Activated T-helper 1 cell treated with anti-CD3 and anti-CD28 coated beads, Interleukin-12 subunit alpha, Interleukin-12 subunit beta, Interleukin-2, Interleukin-4 antibody, amounts not matched to agents 30 ng/mL and 10 ng/mL and 1 ng/mL, durations not matched to agents 14 hours and 24 hours and 36 hours (primary cell): Measurements from ENCODE around the gene WAC. TPM values are rescaled to one million over a fixed set of nuclear protein-coding genes. Genes with fewer than 3 reads are reported as not detected.
"Not testable (repeated sequence)": the region's sequence is repeated elsewhere in the genome, so short reads cannot be mapped to it uniquely, and the experiment has no call there.

Experiments
- DNase-seq: peaks from one replicate; pipeline ENCODE4 v3.0.0; 2021; ENCODE audit warnings: low spot score
- H3K27ac Mint-ChIP-seq: one replicate; pipeline ENCODE4 v1.8.0; 2021; ENCODE audit warnings: mild to moderate bottlenecking, mixed read lengths
- H3K27me3 Mint-ChIP-seq: one replicate; pipeline ENCODE4 v1.8.0; 2022; ENCODE audit warnings: mild to moderate bottlenecking, moderate library complexity, mixed read lengths; ENCODE audit not compliant: insufficient read depth
- H3K36me3 Mint-ChIP-seq: one replicate; pipeline ENCODE4 v1.8.0; 2021; ENCODE audit warnings: low read depth, mixed read lengths
- H3K4me1 Mint-ChIP-seq: one replicate; pipeline ENCODE4 v1.8.0; 2021; ENCODE audit warnings: low read depth, mixed read lengths
- H3K4me3 Mint-ChIP-seq: one replicate; pipeline ENCODE4 v1.8.0; 2021; ENCODE audit warnings: mild to moderate bottlenecking, moderate library complexity, mixed read lengths
- H3K9me3 Mint-ChIP-seq: one replicate; pipeline ENCODE4 v1.8.0; 2021; ENCODE audit warnings: mixed read lengths
- intact Hi-C: fragments of 100-400 bp; cut with micrococcal nuclease; formaldehyde crosslinking; loops from one replicate; pipeline ENCODE4 v1.15.1; 2024
- total RNA-seq: library from RNA; stranded (reverse); gene quantifications from 2 replicates; pipeline ENCODE4 v1.2.3, GENCODE V29; 2022

WAC gene
- total RNA-seq = 130 and 135 TPM in 2 replicates

DNA sequence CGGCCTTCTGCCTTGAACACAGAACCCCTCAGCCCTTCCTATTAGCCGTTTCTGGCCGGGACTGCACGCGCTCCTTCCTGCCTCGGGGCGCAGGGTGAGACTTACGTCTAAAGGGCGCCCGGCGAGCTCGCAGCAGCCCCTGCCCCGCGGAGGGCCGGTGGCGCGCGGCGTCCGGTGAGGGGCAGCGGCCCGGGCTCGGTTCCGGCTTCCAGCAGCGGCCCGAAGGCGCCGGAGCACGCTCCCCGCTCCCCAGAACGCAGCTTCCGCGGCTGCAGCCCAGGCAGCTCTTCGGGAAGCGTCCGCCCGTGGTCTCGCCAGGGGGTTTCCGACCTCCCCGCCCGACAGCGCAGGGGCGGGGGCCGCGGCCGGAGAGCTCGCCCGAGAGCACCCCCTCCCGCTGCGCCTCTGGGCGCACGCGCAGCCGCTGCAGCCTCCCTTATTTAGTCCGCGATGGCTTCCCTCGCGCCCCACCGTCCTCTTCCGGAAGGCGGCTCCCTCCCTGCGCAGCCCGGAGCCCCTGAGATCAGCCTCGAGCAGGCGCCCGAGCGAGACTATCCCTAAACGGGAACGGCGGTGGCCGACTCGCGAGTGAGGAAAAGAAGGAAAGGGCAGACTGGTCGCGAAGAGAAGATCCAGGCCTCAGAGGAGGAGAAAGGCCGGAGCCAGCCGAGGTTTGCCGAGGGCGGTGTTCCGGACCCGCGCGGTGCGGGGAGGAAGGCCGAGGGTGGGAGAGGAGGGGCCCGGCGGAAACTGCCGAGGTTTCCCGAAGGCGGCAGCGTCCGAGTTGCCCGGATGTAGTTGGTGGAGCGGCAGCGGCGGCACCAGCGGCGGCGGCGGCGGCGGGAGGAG lies at the start of gene WAC:
Gene WAC, plus strand, starts transcription at position 782 of the 849 bp plus-strand sequence. CDS start 462 bp downstream, outside the sequence.
- Mint-ChIP-seq H3K4me1 (peaks cover 54% of the 10 kb centered on the region), H3K36me3 (peaks cover 45% of the 10 kb centered on the region), H3K27me3 (no peaks in the 10 kb centered on the region), H3K4me3 (peak within 1 kb of the TSS; percentile 97), H3K27ac (peak within 1 kb of the TSS; percentile 100), H3K9me3 (no peaks in the 10 kb centered on the region)
- intact Hi-C loops = loop anchor here (1.0 to 5.0 kb wide), 12 partner anchors 75 to 1672 kb away; partner anchors contain the start of genes ABI1, BAMBI, MASTL and MPP7
- DNase-seq = peak; percentile 94

GRCh38 chr10:28489206-28489605 lies 43.7 kb upstream of the WAC start:
- intact Hi-C loops = no loop called here
- no peaks in the 10 kb centered on the region for H3K36me3 Mint-ChIP-seq
- no peaks in the 10 kb centered on the region for H3K9me3 Mint-ChIP-seq
- no peaks in the 10 kb centered on the region for H3K4me1 Mint-ChIP-seq
- no peak overlapping the region for H3K4me3 Mint-ChIP-seq
- no peak overlapping the region for H3K27ac Mint-ChIP-seq
- H3K27me3 Mint-ChIP-seq = peaks cover 7% of the 10 kb centered on the region
- DNase-seq = no peak

DNA sequence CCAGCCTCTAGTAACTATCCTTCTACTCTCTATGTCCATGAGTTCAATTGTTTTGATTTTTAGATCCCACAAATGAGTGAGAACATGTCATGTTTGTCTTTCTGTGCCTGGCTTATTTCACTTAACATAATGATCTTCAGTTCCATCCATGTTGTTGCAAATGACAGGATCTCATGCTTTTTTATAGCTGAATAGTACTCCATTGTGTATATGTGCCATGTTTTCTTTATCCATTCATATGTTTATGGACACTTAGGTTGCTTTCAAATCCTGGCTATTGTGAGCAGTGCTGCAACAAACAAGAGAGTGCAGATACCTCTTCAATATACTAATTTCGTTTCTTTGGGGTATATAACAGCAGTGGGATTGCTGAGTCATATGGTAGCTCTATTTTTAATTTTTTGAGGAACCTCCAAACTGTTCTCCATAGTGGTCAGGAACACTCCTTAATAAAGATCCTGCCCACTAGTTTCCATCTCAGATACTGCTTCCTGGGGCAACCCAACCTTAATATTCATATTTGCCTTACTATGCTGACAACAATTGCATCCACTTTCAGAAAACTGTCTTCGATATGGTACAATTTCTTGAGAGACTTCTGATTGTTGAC lies 42.6 kb upstream of the WAC start:
- H3K9me3 Mint-ChIP-seq, H3K4me1 Mint-ChIP-seq, H3K4me3 Mint-ChIP-seq, H3K27me3 Mint-ChIP-seq, H3K27ac Mint-ChIP-seq, intact Hi-C loops, H3K36me3 Mint-ChIP-seq, DNase-seq: not testable (repeated sequence)

GRCh38 chr10:28492116-28492920 lies 40.6 kb upstream of the WAC start:
- no peaks in the 10 kb centered on the region for H3K9me3 Mint-ChIP-seq
- no peak overlapping the region for H3K4me3 Mint-ChIP-seq
- peaks cover 4% of the 10 kb centered on the region for H3K27me3 Mint-ChIP-seq
- no peak for DNase-seq
- H3K27ac Mint-ChIP-seq = no peak overlapping the region
- H3K4me1 Mint-ChIP-seq = no peaks in the 10 kb centered on the region
- intact Hi-C loops = no loop called here
- H3K36me3 Mint-ChIP-seq = no peaks in the 10 kb centered on the region

DNA sequence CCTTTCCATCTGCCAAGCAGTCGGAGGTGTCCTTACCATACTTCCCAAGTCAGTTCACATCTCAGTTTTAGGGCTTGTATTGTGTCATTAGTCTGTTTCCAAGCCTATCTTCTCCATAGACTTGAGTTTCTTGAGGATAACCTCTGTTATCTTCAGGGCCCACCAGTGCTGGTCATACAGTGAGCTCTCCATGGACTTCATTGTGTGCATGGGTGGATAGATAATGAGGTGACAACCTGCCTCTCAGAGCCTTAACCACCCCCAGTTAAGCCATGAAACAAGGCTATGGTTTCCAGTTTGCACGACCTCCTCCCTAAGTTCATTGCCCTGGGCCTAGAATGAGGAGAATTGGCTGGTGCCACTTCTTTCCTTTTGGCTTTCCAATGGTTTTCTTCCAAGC lies 38.5 kb upstream of the WAC start:
- Mint-ChIP-seq H3K4me3 (no peak overlapping the region), H3K27ac (no peak overlapping the region), H3K4me1 (no peaks in the 10 kb centered on the region), H3K9me3 (no peaks in the 10 kb centered on the region), H3K27me3 (peaks cover 6% of the 10 kb centered on the region), H3K36me3 (no peaks in the 10 kb centered on the region)
- intact Hi-C loops = no loop called here
- DNase-seq = no peak

GRCh38 chr10:28495084-28495483 lies 37.8 kb upstream of the WAC start:
- intact Hi-C loops = no loop called here
- DNase-seq = no peak
- peaks cover 6% of the 10 kb centered on the region for H3K27me3 Mint-ChIP-seq
- H3K4me3 Mint-ChIP-seq = no peak overlapping the region
- no peaks in the 10 kb centered on the region for H3K9me3 Mint-ChIP-seq
- H3K4me1 Mint-ChIP-seq = no peaks in the 10 kb centered on the region
- H3K27ac Mint-ChIP-seq = no peak overlapping the region
- no peaks in the 10 kb centered on the region for H3K36me3 Mint-ChIP-seq

DNA sequence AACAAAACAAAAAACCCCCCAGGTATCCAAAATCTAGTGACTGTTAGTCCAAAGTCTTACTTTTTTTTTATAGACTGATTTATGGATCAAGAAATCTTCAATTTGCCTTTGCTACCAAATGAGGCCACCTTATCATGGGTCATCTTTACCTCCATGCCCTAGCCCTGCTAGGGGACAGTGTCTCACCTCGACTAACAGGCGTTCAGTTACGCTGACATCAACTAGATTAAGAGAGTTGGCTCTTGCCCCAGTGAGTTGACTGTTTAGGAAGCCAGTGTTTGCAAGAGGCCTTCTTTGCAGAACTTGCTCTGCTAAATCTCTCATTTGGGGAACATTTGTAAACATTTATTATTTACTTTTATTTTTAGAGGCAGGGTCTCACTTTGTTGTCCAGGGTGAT lies 36.9 kb upstream of the WAC start:
- H3K4me3 Mint-ChIP-seq = no peak overlapping the region
- H3K4me1 Mint-ChIP-seq = no peaks in the 10 kb centered on the region
- H3K9me3 Mint-ChIP-seq = no peaks in the 10 kb centered on the region
- H3K27ac Mint-ChIP-seq = no peak overlapping the region
- peaks cover 6% of the 10 kb centered on the region for H3K27me3 Mint-ChIP-seq
- DNase-seq = no peak
- intact Hi-C loops = no loop called here
- no peaks in the 10 kb centered on the region for H3K36me3 Mint-ChIP-seq

- intact Hi-C loops = no loop called here
- Mint-ChIP-seq H3K36me3 (no peaks in the 10 kb centered on the region), H3K27me3 (peaks cover 4% of the 10 kb centered on the region), H3K27ac (no peak overlapping the region), H3K4me3 (no peak overlapping the region), H3K9me3 (no peaks in the 10 kb centered on the region), H3K4me1 (no peaks in the 10 kb centered on the region)
- DNase-seq = no peak
These were observed 36.4 kb upstream of the WAC start for GRCh38 chr10:28496481-28496961.

GRCh38 chr10:28497313-28498126 lies 35.4 kb upstream of the WAC start:
- no peak for DNase-seq
- Mint-ChIP-seq H3K4me1 (no peaks in the 10 kb centered on the region), H3K36me3 (no peaks in the 10 kb centered on the region), H3K9me3 (no peaks in the 10 kb centered on the region), H3K27me3 (peaks cover 4% of the 10 kb centered on the region), H3K27ac (no peak overlapping the region), H3K4me3 (no peak overlapping the region)
- intact Hi-C loops = no loop called here

- intact Hi-C loops, DNase-seq, H3K36me3 Mint-ChIP-seq, H3K27me3 Mint-ChIP-seq, H3K4me3 Mint-ChIP-seq, H3K4me1 Mint-ChIP-seq, H3K9me3 Mint-ChIP-seq, H3K27ac Mint-ChIP-seq: not testable (repeated sequence)
These were observed 32.7 kb upstream of the WAC start for GRCh38 chr10:28500203-28500602.

GRCh38 chr10:28503114-28503513 lies 29.8 kb upstream of the WAC start:
- DNase-seq = no peak
- no peaks in the 10 kb centered on the region for H3K9me3 Mint-ChIP-seq
- H3K27ac Mint-ChIP-seq = no peak overlapping the region
- peaks cover 5% of the 10 kb centered on the region for H3K27me3 Mint-ChIP-seq
- no peak overlapping the region for H3K4me3 Mint-ChIP-seq
- intact Hi-C loops = no loop called here
- no peaks in the 10 kb centered on the region for H3K4me1 Mint-ChIP-seq
- no peaks in the 10 kb centered on the region for H3K36me3 Mint-ChIP-seq

DNA sequence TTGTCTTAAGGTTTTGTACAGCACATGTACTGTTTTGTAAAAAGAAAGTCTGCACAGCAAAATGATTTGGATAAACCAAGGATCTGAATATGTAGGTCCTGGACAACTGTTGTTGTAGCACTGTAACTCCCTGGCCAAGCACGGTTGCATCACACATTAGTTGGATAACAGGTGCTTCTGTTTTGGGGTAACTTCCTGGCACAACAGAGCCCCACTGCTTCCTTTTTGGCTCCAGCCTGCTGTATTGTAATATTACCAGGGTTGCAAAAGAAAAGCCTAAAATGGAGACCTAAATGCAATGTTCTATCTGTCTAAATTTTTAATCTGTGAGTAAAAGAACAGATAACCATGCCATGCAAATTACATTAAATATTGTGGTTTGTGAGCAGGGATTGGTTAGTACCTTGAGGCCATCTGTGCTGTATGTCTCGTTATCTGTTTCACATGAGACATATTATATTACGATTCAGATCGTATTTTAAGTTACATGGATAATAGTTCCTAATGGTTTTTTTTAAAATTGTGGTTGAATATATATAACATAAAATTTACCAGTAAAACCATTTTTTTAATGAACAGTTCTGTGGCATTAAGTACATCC lies 27.5 kb upstream of the WAC start:
- Mint-ChIP-seq H3K36me3 (no peaks in the 10 kb centered on the region), H3K4me1 (no peaks in the 10 kb centered on the region), H3K4me3 (no peak overlapping the region), H3K27ac (no peak overlapping the region), H3K9me3 (no peaks in the 10 kb centered on the region), H3K27me3 (peaks cover 13% of the 10 kb centered on the region)
- intact Hi-C loops = no loop called here
- DNase-seq = no peak
